ENCODE results near the gene TMTC4.

Gene TMTC4, protein sequence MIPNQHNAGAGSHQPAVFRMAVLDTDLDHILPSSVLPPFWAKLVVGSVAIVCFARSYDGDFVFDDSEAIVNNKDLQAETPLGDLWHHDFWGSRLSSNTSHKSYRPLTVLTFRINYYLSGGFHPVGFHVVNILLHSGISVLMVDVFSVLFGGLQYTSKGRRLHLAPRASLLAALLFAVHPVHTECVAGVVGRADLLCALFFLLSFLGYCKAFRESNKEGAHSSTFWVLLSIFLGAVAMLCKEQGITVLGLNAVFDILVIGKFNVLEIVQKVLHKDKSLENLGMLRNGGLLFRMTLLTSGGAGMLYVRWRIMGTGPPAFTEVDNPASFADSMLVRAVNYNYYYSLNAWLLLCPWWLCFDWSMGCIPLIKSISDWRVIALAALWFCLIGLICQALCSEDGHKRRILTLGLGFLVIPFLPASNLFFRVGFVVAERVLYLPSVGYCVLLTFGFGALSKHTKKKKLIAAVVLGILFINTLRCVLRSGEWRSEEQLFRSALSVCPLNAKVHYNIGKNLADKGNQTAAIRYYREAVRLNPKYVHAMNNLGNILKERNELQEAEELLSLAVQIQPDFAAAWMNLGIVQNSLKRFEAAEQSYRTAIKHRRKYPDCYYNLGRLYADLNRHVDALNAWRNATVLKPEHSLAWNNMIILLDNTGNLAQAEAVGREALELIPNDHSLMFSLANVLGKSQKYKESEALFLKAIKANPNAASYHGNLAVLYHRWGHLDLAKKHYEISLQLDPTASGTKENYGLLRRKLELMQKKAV

GRCh38 chr13:100674572-100674871 is at the start of gene TMTC4:
TMTC4 (minus strand) TSS chr13:100674795; CDS start chr13:100670362, 4,433 bp downstream.
- peaks cover 30% of the 10 kb centered on the region for H3K4me1 Mint-ChIP-seq
- no peak for TF ChIP-seq CTCF (IDR thresholded peaks at IDR 0.05; ENCODE audit: unreplicated experiment in 3 of 3)
- peaks cover 3% of the 10 kb centered on the region for H3K36me3 Mint-ChIP-seq (ENCODE audit: low read depth)
- H3K27ac Mint-ChIP-seq = peak within 1 kb of the TSS; percentile 87 to 97 (median 97)
- peaks cover 6% of the 10 kb centered on the region for H3K27me3 Mint-ChIP-seq (ENCODE audit: low read depth)
- peaks cover 4% of the 10 kb centered on the region for H3K9me3 Mint-ChIP-seq
- H3K4me3 Mint-ChIP-seq = peak within 1 kb of the TSS; percentile 91 to 98 (median 96)

- no peak overlapping the region for H3K4me3 Mint-ChIP-seq
- peaks cover 5% of the 10 kb centered on the region for H3K9me3 Mint-ChIP-seq
- H3K36me3 Mint-ChIP-seq (ENCODE audit: low read depth) = no peaks in the 10 kb centered on the region
- H3K27me3 Mint-ChIP-seq (ENCODE audit: low read depth) = peaks cover 6% of the 10 kb centered on the region
- H3K4me1 Mint-ChIP-seq = peaks cover 7% of the 10 kb centered on the region
- no peak for TF ChIP-seq CTCF (IDR thresholded peaks at IDR 0.05; ENCODE audit: unreplicated experiment in 3 of 3)
- H3K27ac Mint-ChIP-seq = no peak overlapping the region
Observed at GRCh38 chr13:100722517-100722916, 47.9 kb upstream of the TMTC4 start.

GRCh38 chr13:100721885-100722512 is 47.4 kb upstream of the TMTC4 start:
- Mint-ChIP-seq H3K36me3 (ENCODE audit: low read depth) (no peaks in the 10 kb centered on the region), H3K9me3 (peaks cover 3% of the 10 kb centered on the region), H3K4me1 (peaks cover 7% of the 10 kb centered on the region), H3K4me3 (no peak overlapping the region), H3K27ac (no peak overlapping the region), H3K27me3 (ENCODE audit: low read depth) (peaks cover 6% of the 10 kb centered on the region)
- TF ChIP-seq CTCF (IDR thresholded peaks at IDR 0.05; ENCODE audit: unreplicated experiment in 3 of 3) = peak; percentile 50 to 60 (median 53)

DNA sequence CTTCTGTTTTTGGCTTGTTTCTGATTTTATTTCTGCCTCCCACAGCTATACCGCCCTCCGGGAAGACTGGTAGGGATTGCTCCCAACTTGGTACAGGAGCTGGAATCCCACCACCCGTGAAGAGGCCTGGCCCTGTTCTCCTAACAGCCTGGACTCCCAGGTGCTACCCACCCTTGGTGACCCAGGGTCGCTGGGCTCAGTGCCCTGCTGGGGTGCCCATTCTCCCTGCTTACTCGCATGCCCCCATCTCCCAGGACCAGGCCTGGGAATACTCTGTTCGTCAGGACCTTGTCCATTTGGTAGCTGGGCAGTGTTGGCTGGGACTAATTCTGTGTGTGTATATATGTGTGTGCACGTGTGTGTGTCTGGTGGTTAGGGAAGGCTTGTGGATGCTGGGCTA is 41.0 kb upstream of the TMTC4 start:
- Mint-ChIP-seq H3K4me1 (no peaks in the 10 kb centered on the region), H3K36me3 (ENCODE audit: low read depth) (no peaks in the 10 kb centered on the region), H3K27me3 (ENCODE audit: low read depth) (peaks cover 11% of the 10 kb centered on the region), H3K27ac (no peak overlapping the region), H3K4me3 (no peak overlapping the region), H3K9me3 (peaks cover 3% of the 10 kb centered on the region)
- no peak for TF ChIP-seq CTCF (IDR thresholded peaks at IDR 0.05; ENCODE audit: unreplicated experiment in 3 of 3)

DNA sequence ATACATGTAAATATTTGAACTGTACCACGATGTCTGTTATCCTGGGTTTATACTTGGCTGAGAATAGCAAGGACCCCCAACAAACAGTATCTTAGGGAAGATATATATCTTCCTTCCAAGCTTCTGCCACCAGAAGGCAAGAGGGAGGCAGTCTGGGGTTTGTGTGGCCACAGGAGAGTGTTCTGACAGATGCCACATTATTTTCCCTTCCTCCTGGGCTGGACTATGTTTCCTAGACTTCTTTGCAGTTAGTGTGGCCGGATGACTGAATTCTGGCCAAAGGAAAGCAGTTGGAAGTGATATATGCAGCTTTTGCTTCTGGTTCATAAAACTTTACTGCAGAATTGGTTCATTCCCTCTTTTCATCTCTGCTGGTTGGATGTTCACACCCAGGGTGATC is 39.9 kb upstream of the TMTC4 start:
- Mint-ChIP-seq H3K27me3 (ENCODE audit: low read depth) (peaks cover 11% of the 10 kb centered on the region), H3K4me3 (no peak overlapping the region), H3K4me1 (no peaks in the 10 kb centered on the region), H3K27ac (no peak overlapping the region), H3K36me3 (ENCODE audit: low read depth) (no peaks in the 10 kb centered on the region), H3K9me3 (no peaks in the 10 kb centered on the region)
- no peak for TF ChIP-seq CTCF (IDR thresholded peaks at IDR 0.05; ENCODE audit: unreplicated experiment in 3 of 3)

Measured in nephron (organoid).